Spleen (tissue), 11 donors: Measurements from ENCODE around the gene RCOR3. TPM values are rescaled to one million over a fixed set of nuclear protein-coding genes. Genes with fewer than 3 reads are reported as not detected.

Experiments used
- DNase-seq: peaks from one replicate; pipeline ENCODE4 v3.0.0-alpha.2; 2020
- H3K27ac ChIP-seq, 8 donors: fragments of 200-600 bp; sonication (generic) in 7 of 8; 1 replicate in 4 of 8; 2 replicates in 4 of 8; pipeline versions ENCODE4 v1.5.0 to v1.8.0; 2016 to 2021; ENCODE audit warnings: inconsistent platforms in 4 of 8, mild to moderate bottlenecking in 4 of 8, moderate library complexity in 1 of 8
- H3K27me3 ChIP-seq, 7 donors: fragments of 200-600 bp; sonication (generic) in 6 of 7; replicated peaks in 1 of 7; 1 replicate in 4 of 7; 2 replicates in 3 of 7; pipeline versions ENCODE4 v1.5.0 to v1.8.0; 2016 to 2021; ENCODE audit warnings: inconsistent platforms in 3 of 7, mild to moderate bottlenecking in 1 of 7
- H3K36me3 ChIP-seq, 6 donors: fragments of 200-600 bp; sonication (generic) in 5 of 6; 1 replicate in 4 of 6; 2 replicates in 2 of 6; pipeline versions ENCODE4 v1.5.0 to v1.8.0; 2016 to 2021; ENCODE audit warnings: inconsistent platforms in 2 of 6
- H3K4me1 ChIP-seq, 6 donors: fragments of 200-600 bp; sonication (generic) in 5 of 6; 1 replicate in 3 of 6; 2 replicates in 3 of 6; pipeline versions ENCODE4 v1.5.0 to v1.8.0; 2016 to 2021; ENCODE audit warnings: inconsistent platforms in 3 of 6
- H3K4me3 ChIP-seq, 8 donors: fragments of 200-600 bp; sonication (generic) in 7 of 8; 1 replicate in 4 of 8; 2 replicates in 4 of 8; pipeline versions ENCODE4 v1.5.0 to v1.8.0; 2016 to 2021; ENCODE audit warnings: inconsistent platforms in 4 of 8, mild to moderate bottlenecking in 4 of 8, moderate library complexity in 2 of 8
- H3K9me3 ChIP-seq, 8 donors: fragments of 200-600 bp; sonication (generic) in 7 of 8; 1 replicate in 4 of 8; 2 replicates in 4 of 8; pipeline versions ENCODE4 v1.5.0 to v1.8.0; 2016 to 2021; ENCODE audit warnings: inconsistent platforms in 4 of 8
- CTCF ChIP-seq, 11 experiments: fragments of 200-600 bp in 7 of 11; fragments of 450-650 bp in 4 of 11; sonication (generic) in 4 of 11; IDR thresholded peaks in 8 of 11; conservative IDR thresholded peaks in 3 of 11; 1 replicate in 7 of 11; 2 replicates in 4 of 11; pipeline versions ENCODE4 v1.4.0 to v1.8.0; 2016 to 2021; ENCODE audit warnings: antibody characterized with exemption in 11 of 11, inconsistent platforms in 4 of 11, mild to moderate bottlenecking in 1 of 11
- POLR2A ChIP-seq, 3 donors: fragments of 450-650 bp; IDR thresholded peaks; one replicate each; pipeline ENCODE4 v1.5.1; 2017; ENCODE audit warnings: antibody characterized with exemption in 3 of 3, mild to moderate bottlenecking in 1 of 3
- POLR2AphosphoS5 ChIP-seq, 3 donors: sonication (generic); formaldehyde crosslinking; IDR thresholded peaks; one replicate each; pipeline ENCODE4 v1.5.1; 2017; ENCODE audit warnings: antibody characterized with exemption in 3 of 3
- WGBS, 5 donors: extraction: QIAGEN DNeasy Blood & Tissue Kit in 3 of 5; methylation state at CpG; one replicate each; pipeline versions ENCODE4 v1.1.5 to v1.1.7; 2013 to 2018; 5-methylcytosine and 5-hydroxymethylcytosine counted together
- intact Hi-C: fragments of 100-400 bp; cut with DNase I; formaldehyde crosslinking; loops from one replicate; pipeline ENCODE4 v1.15.0; 2023; ENCODE audit warnings: low total_unique reads
- polyA plus RNA-seq, 3 donors: library from polyadenylated mRNA; stranded (reverse); fragments of 200-250 nt; gene quantifications; one replicate each; pipeline ENCODE4 v1.2.1, GENCODE V29; 2013
- total RNA-seq, 7 donors: library from RNA; depleted of rRNA in 3 of 7; stranded (reverse); fragments of >200 nt in 3 of 7; fragmentation: NEBNext Ultra II Directional in 4 of 7; extraction: Animal tissue kit (Norgen Biotek cat#: 25700) in 4 of 7; gene quantifications; one replicate each; pipeline versions ENCODE4 v1.1.0 to v1.2.1, GENCODE V29; 2016 to 2021
- donor health status: healthy with polysubstance abuse.
- donor health status: DM: no; HTN: no; CAD: no; lungs with moderate emphysema.
- donor health status: DM: no; HTN: no; CAD: no.
- donor health status: Bipolar disorder and iron deficiency.
- donor health status: healthy.
- donor health status: DM: no; HTN: no; CAD: no.
- donor health status: DM: yes; HTN: yes; CAD: no.

Gene RCOR3
- total and polyA plus RNA-seq, 10 donors = 20.9 to 94.3 (median 66.3) TPM

GRCh38 chr1:211356723-211357407 is 97.7 kb downstream of the RCOR3 start:
- no peaks in the 10 kb centered on the region for H3K27me3 ChIP-seq
- TF ChIP-seq POLR2AphosphoS5 (IDR thresholded peaks at IDR 0.05) = no peak
- TF ChIP-seq CTCF (IDR thresholded peaks at IDR 0.05 in 8 of 11, conservative IDR thresholded peaks at IDR 0.05 in 3 of 11) = no peak
- TF ChIP-seq POLR2A (IDR thresholded peaks at IDR 0.05) = no peak
- H3K4me3 ChIP-seq = no peak overlapping the region
- 71 to 83% (median 73%) methylated on average over 5 of the region's 5 CpGs for WGBS, 5 donors
- H3K9me3 ChIP-seq = no peaks in the 10 kb centered on the region
- peaks cover 0 to 86% (median 45%) of the 10 kb centered on the region in 6 donors for H3K36me3 ChIP-seq
- H3K4me1 ChIP-seq = peaks cover 10 to 46% (median 26%) of the 10 kb centered on the region in 6 donors
- intact Hi-C loops = no loop called here
- DNase-seq = no peak
- no peak overlapping the region for H3K27ac ChIP-seq

DNA sequence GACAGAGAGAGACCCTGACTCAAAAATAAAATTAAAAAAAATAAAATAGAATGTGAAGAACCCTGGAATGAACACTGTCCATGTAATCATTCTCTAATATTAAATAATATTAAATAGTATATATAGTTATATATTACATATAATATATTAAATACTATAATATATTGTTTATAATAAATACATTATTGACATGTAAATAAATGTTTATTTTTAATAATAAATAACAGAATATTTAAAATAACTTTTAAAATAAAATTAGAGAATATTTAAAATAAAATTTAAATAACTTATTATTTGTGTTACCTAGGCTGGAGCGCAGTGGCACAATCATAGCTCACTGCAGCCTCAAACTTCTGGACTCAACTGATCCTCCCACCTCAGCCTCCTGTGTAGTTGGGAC is 99.5 kb downstream of the RCOR3 start:
- no peak overlapping the region for H3K4me3 ChIP-seq
- peaks cover 0 to 98% (median 49%) of the 10 kb centered on the region in 6 donors for H3K36me3 ChIP-seq
- H3K27me3 ChIP-seq = no peaks in the 10 kb centered on the region
- H3K4me1 ChIP-seq = peaks cover under 1 to 28% (median 9%) of the 10 kb centered on the region in 6 donors
- no peak for DNase-seq
- WGBS, 5 donors = 98 to 100% (median 100%) methylated on average over 1 of the region's 1 CpG
- H3K9me3 ChIP-seq = no peaks in the 10 kb centered on the region
- TF ChIP-seq POLR2AphosphoS5 (IDR thresholded peaks at IDR 0.05) (no peak), CTCF (IDR thresholded peaks at IDR 0.05 in 8 of 11, conservative IDR thresholded peaks at IDR 0.05 in 3 of 11) (no peak), POLR2A (IDR thresholded peaks at IDR 0.05) (no peak)
- no peak overlapping the region for H3K27ac ChIP-seq
- intact Hi-C loops = no loop called here

DNA sequence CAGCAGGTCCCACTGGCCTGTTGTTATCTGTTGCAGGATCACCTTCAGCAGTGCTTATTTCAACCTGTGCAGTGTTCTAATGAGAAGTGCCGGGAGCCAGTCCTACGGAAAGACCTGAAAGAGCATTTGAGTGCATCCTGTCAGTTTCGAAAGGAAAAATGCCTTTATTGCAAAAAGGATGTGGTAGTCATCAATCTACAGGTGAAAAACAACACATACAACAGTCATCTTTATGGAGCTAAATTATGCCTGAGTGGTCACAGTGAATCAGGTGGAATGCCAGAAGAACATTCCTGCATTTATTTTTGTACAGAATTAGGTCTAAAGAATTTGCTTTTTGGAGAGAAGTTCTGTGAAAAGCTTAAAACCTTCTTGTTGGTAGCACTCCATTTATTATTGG is 100.7 kb downstream of the RCOR3 start:
- peaks cover 0 to 16% (median 0%) of the 10 kb centered on the region in 6 donors for H3K4me1 ChIP-seq
- intact Hi-C loops = no loop called here
- no peak for TF ChIP-seq POLR2A (IDR thresholded peaks at IDR 0.05)
- TF ChIP-seq CTCF (IDR thresholded peaks at IDR 0.05 in 8 of 11, conservative IDR thresholded peaks at IDR 0.05 in 3 of 11) = no peak
- no peak for TF ChIP-seq POLR2AphosphoS5 (IDR thresholded peaks at IDR 0.05)
- H3K4me3 ChIP-seq = no peak overlapping the region
- WGBS, 5 donors = 72 to 84% (median 77%) methylated on average over 3 of the region's 3 CpGs
- no peak for DNase-seq
- H3K27ac ChIP-seq = peak overlapping the region in 1 of 8 donors; percentile 24
- no peaks in the 10 kb centered on the region for H3K9me3 ChIP-seq
- peaks cover 0 to 98% (median 51%) of the 10 kb centered on the region in 6 donors for H3K36me3 ChIP-seq
- H3K27me3 ChIP-seq = no peaks in the 10 kb centered on the region

DNA sequence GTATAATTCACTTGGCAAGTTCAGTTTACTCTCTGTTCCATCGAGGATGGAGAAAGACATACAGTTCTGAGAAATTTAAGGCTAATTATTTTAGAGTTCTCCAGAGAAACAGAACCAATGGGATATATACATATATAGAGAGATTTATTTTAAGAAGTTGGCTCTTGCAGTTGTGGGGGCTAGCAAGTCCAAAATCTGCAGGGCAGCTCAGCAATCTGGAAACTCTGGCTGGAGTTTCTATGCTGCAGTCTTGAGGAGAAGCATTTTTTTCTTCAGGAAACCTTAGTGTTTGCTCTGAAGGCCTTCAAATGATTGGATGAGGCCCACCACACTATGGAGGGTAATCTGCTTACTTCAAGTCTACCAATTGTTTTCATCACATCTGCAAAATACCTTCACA is 102.0 kb downstream of the RCOR3 start:
- 89 to 97% (median 95%) methylated on average over 1 of the region's 1 CpG for WGBS, 5 donors
- DNase-seq = no peak
- intact Hi-C loops = no loop called here
- TF ChIP-seq CTCF (IDR thresholded peaks at IDR 0.05 in 8 of 11, conservative IDR thresholded peaks at IDR 0.05 in 3 of 11) (no peak), POLR2AphosphoS5 (IDR thresholded peaks at IDR 0.05) (no peak), POLR2A (IDR thresholded peaks at IDR 0.05) (no peak)
- no peak overlapping the region for H3K4me3 ChIP-seq
- no peak overlapping the region for H3K27ac ChIP-seq
- peaks cover 0 to 3% (median 0%) of the 10 kb centered on the region in 6 donors for H3K4me1 ChIP-seq
- peaks cover 0 to 98% (median 61%) of the 10 kb centered on the region in 6 donors for H3K36me3 ChIP-seq
- H3K27me3 ChIP-seq = no peaks in the 10 kb centered on the region
- no peaks in the 10 kb centered on the region for H3K9me3 ChIP-seq
